ENCODE data around the gene RASAL1.

- TF ChIP-seq L3MBTL2 (conservative IDR thresholded peaks at IDR 0.05) (no peak), SUZ12 (IDR thresholded peaks at IDR 0.05) (no peak)
- TF ChIP-seq, protein P1, sequence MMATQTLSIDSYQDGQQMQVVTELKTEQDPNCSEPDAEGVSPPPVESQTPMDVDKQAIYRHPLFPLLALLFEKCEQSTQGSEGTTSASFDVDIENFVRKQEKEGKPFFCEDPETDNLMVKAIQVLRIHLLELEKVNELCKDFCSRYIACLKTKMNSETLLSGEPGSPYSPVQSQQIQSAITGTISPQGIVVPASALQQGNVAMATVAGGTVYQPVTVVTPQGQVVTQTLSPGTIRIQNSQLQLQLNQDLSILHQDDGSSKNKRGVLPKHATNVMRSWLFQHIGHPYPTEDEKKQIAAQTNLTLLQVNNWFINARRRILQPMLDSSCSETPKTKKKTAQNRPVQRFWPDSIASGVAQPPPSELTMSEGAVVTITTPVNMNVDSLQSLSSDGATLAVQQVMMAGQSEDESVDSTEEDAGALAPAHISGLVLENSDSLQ (IDR thresholded peaks at IDR 0.05) = no peak
Measured at GRCh38 chr12:113071135-113072112, 64.1 kb downstream of the RASAL1 start.

Data from HEK293T (cell line).